HG02870 (cell line): Measurements from ENCODE around the gene CPT2.

Source experiments
- ATAC-seq: cut with Tn5 transposase; IDR thresholded peaks from one replicate; pipeline ENCODE4 v1.9.1; 2021; ENCODE audit warnings: mild to moderate bottlenecking, moderate library complexity; ENCODE audit not compliant: unreplicated experiment

Gene CPT2

DNA sequence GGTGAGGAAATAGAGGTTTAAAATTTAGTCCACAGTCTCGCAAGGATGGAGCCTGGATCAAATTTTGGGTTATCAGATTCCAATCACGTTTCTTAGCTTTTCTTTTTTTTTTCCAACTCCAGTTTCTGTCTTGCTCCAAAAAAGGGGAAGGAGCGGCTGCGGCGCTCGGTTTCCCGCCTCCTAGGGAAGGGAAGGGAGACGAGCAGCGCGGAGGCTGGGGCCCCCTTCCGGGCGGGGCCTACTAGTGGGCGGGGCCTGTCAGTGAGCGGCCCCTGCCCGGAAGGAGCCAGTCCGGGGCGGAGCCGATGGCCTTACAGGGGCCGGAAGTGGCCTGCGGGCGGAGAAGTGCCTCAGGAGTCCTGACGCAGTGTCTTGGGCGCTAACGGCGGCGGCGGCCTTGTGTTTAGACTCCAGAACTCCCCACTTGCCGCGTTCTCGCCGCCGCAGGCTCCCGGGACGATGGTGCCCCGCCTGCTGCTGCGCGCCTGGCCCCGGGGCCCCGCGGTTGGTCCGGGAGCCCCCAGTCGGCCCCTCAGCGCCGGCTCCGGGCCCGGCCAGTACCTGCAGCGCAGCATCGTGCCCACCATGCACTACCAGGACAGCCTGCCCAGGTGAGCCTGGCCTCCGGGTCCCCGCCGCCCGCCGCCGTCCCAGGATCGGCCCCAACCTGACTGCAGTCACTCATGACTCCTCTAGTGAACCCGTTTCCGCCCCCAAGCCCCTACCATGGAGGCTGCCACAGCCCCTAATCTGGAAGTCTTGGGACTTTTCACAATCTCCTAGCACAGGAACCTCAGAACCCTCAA lies at the start of gene CPT2:
TSS of gene CPT2 (plus strand) at position 340 of the 806 bp plus-strand sequence. CDS start at position 460, 120 bp downstream.
- ATAC-seq = peak; percentile 98

DNA sequence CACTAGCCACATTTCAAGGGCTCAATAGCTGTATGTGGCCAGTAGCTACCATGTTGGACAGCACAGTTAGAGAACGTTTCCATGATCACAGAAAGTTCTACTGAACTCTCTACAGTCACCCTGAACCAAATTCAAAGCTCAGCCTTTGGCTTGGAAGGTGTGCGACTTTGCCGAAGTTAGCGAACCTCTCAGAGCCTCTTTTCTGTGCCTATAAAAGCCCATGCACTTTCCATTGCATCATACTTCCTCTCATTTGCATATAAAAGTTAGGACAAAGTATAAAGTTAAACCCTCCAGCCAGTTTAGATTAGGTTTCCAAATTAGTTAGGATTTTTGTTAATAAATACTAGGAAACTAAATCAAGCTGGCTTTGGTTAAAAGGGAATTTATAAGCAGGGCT lies 49.5 kb upstream of the CPT2 start:
- ATAC-seq = no peak

DNA sequence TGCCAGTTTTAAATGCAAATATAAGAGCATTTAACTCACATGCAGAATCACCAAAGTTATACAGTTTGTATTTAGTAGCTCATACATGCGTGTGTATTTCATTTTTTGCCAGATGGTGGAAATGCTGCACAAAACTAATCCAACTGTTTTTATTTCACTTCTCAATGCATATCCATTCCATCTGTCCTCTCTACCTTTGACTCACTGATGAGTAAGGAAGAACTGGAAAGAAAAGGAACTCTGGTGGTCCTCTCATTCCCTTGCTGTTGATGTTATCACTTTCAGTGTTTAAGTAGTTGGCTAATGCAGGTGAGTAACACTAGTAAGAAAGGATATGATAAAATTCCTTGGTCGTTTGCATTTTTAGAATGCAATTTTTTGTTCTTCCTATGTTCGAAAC lies 48.5 kb upstream of the CPT2 start:
- no peak for ATAC-seq

DNA sequence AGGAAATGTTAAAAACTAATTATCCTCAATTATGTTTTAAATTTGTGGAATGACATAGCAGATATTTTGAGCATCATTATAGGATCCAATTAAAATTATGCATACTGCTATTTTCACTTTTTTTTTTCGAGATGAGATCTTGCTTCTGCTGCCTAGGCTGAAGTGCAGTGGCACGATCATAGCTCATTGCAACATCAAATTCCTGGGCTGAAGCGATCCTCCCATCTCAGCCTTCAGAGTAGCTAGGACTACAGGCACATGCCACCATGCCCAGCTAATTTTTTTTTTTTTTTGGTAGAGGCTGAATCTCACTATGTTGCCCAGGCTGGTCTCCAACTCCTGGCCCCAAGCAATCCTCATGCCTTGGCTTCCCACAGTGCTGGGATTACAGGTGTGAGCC lies 42.9 kb upstream of the CPT2 start:
- no peak for ATAC-seq

DNA sequence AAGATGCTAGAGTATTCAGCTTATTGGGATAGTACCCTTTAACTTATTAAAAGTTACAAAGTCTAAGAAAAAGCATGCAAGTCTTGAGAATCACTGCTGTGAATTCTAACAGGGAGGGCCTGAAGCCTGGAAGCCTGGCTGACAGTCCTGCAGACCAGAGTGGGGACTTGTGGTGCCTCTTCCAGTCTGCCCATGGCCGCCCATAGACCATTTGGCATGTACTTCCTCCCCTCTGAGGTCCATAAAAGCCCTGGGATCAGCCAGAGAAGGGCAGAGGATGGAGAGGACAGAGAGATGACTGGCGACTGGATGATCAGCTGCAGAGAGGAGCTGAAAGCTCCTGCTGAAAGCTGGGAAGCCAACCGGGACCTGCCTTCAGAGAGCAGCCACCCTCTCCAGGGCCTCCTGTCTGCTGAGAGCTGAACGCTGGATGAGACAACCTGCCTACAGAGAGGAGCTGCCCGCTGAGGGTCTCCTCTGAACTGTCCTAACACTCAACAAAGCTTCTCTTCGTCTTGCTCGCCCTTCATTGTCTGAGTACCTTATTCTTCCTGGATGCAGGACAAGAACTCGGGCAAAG lies 41.7 kb upstream of the CPT2 start:
- no peak for ATAC-seq

DNA sequence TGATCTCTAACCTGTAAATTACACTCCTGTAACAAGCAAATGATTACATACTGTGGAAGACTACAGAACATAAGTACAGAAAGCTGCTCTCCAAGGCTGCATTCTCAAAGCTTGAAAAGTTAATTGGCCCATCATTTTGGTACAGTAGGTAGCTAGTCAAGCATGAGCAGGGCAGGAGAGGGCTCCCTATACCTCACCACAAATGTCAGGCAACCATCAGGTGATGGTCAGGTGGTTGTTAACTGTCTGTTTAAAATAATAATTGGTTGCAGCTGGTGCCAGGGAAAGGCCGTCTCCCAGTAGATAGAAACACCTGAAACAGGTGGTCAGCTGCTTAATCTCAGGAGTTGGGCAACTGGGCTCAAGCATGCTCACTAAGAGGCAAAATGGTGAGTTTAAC lies 41.1 kb upstream of the CPT2 start:
- no peak for ATAC-seq

DNA sequence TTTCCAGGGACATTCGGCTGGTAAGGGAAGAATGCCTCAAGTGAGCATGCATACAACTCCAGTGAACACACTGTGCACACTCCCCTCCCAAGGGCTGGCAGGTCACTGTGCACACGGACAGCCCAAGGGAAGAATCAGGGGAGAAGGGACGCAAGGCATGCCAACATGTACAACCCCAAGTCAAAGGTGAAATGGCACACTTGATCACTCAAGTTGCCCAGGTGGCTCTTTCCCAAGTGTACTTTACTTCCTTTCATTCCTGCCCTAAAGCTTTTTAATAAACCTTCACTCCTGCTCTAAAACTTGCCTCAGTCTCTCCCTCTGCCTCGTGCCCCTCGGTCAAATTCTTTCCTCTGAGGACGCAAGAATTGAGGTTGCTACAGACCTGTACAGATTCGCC lies 40.7 kb upstream of the CPT2 start:
- no peak for ATAC-seq

DNA sequence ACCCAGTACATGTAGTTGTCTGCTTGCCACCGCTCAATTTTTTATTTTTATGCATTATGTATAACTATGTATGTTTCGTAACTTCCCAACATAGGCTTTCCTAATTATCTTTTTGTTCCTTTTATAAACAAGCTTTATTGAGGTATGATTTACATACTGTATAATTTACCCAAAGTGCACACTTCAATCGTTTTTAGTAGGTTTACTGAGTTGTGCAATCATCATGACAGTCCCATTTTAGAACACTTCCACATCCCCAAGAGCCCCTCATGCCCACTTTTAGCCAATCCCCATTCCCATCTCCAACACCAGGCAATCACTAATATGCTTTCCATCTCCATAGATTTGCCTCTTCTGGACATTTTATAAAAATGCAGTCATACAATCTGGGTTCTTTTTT lies 39.8 kb upstream of the CPT2 start:
- ATAC-seq = no peak

DNA sequence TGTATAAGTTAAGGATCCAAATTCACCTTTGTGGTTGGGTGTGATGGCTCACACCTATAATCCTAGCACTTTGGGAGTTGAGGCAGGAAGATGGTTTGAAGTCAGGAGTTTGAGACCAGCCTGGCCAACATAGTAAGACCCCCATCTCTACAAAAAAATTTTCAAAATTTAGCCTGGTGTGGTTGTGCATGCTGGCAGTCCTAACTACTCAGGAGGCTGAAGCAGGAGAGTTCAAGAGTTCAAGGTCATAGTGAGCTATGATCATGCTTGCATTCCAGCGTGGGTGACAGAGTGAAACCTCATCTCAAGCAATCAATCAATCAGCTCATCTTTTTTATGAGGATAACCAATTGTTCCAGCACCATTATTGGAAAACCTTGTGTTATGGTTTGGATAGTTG lies 37.7 kb upstream of the CPT2 start:
- no peak for ATAC-seq

DNA sequence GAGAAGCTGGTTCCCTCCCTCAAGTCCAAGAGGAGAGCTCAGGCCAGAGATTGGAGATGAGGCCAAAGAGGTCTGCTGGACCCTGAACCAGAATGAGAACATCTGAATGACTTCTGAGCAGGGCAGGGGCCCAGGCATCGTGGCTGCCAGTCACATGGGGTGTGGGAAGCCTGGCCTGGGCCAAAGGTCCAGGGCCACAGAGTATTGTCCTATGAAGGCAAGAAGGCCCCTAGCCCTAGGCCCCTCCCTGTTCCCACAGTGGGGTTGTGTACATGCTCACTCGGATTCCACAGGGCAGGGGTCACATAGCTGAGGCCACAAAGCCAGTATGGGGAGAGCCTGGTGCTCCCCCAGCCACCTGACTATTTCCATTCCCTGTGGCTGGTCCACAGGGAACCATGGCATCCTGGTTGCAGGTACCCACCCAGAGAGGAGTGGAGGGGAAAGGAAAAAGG lies 35.7 kb upstream of the CPT2 start:
- no peak for ATAC-seq

DNA sequence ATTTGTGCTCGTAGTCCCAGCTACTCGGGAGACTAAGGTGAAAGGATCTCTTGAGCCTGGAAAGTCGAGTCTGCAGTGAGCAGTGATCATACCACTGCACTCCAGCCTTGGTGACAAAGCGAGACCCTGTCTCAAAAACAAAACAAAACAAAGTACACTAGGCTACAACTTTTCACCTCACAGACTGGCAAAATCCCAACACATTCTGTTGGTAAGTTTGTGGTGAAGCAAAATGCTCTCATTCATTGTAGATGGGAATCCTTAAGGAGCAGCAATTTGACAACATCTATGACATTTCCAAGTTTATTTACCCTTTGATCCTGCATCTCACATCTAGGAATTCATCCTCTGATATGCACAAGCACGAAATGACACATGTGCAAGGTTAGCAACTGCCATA lies 34.0 kb upstream of the CPT2 start:
- no peak for ATAC-seq

DNA sequence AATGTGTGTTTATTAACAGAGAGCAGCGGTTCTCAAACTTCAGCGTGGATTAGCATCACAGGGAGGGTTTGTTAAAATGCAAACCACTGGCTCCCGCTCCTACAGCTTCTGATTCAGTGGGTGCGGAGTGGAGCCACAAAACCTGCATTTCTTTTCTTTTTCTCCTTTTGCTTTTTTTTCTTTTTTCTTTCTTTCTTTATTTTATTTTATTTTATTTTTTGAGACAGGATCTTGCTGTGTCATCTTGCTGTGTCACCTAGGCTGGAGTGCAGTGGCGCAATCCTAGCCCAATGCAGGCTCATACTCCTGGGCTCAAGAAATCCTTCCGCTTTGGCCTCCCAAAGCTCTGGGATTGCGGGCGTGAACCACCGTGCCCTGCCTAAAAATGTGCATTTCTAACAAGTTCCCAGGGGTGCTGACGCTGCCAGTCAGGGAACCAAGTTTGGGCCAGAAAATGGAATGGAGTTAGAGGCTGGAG lies 33.3 kb upstream of the CPT2 start:
- ATAC-seq = no peak

DNA sequence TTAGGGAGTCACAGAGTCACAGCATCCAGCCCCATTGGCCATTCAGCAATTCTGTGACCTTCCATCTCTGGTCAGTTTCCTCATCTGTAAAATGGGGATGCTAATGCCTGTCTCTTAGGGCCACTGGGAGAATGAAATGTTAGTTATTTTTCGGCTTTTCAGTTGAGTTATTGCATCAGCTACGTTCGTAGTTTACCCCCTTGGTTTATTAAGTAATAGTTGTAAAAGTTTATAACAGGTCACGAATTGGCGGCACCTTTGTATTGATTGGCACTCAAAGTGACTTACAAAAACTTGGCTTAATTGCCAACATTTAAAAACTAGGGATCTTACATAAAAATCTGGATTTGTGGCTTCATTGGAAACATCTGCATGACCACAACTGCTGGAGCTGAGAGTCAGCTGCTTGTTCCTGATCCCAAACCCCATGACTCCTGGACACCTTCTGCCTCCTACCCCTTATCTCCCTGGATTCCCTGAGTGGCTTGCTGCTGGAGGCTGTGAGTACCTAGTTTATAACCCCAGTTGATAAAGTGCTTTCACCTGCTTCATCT lies 31.1 kb upstream of the CPT2 start:
- ATAC-seq = no peak

DNA sequence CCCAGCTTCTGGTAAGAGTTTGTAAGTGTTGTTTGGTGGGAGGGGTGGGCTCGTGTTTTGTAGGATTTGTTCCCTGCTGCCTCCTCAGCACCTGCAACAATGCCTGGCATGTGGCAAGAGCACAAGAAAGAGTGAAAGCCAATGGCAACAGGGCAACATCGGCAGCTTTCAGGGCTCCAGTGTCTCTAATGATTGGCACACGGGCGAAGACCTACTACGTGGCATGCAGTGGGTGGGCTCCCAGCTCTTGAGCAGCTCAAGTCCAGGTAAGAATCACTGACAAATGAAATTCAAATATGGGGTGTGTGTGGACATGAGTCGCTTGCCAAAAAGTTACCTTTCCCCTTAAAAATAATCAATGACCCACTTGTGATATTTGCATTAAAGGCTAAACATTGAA lies 30.3 kb upstream of the CPT2 start:
- ATAC-seq = no peak

DNA sequence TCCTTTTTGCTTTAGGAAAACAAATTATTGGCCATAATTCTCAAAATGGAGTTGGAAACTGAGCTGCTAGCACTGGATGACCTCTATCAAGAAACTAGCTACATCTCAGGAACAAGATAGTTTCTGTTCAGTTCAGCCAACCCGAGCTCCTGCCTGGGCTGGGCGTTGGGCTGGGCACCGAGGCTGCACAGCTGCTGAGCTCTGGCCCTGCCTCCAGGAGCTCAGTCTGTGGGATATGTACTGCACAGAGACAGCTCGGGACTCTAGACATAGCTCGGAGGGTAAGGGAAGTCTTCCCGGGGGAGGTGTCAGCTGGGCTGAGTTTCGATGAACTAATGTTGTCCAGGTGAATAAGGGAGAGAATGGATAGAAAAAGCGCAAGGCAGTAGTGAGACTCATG lies 29.7 kb upstream of the CPT2 start:
- no peak for ATAC-seq

DNA sequence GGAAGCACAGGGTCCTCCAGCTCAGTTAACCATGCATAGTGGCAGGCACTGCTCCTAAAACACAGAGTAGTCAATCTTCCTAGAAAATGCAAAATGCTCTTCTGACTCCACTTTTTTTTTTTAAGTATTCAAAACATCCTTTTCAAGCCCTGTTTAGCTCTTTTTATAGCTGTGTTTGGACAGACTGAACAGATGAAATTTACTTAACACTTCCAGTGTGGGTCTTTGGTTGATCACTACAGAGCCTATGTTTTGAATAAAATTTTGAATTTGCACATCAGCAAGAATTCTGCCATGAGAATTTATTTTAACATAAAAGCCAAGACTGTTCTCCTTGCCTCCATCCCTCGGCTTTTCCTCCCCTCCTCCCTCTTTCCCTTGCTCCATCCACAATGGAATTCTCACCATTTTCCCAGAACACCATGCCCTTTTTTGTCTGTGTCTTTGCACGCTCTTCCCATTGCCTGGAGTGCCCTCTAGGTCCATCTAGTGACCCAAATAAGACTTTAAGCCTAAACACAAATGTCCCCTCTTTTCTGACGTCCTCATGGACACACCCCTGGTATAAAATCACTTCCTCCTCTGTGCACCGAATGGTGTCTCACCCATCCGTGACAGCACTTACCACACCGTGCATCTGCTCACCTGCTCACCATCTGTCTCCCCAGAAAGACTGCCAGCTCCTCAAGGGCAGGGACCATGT lies 24.0 kb upstream of the CPT2 start:
- no peak for ATAC-seq

DNA sequence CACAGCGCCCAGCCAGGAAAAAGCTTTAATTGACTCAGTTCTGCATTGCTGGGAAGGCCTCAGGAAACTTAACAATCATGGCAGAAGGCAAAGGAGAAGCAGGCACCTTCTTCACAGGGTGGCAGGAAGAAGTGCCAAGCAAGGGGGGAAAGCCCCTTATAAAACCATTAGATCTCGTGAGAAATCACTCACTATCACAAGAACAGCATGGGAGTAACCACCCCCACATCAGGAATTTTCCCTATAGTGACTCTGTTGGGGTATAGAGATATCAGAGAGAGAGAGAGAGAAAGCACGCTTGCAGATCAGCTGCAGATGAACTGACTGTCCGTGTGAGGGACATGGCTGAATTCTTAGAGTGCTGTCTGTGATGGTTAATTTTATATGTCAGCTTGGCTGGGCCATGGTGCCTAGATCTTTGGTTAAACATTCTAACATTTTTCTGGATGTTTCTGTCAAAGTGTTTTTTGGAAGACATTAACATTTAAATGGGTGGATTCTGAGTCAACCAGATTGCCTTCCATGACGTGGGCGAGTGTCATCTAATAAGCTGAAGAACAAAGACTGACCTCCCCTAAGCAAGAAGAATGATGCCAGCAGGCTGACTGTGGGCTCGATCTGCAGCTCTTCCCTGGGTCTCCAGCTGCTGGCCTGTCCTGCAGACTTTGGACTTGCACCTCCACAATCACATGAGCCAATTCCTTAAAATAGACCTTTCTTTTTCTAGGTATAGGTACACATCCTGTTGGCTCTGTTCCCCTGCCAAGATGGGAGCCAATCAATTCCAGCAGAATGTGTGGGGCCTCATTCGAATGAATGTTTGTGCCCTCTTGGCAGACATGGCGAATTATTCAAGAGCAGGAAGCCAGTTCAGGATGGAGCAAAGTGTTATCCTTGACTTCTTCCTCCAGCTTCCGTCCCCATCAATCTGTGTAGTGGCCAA lies 21.4 kb upstream of the CPT2 start:
- no peak for ATAC-seq

DNA sequence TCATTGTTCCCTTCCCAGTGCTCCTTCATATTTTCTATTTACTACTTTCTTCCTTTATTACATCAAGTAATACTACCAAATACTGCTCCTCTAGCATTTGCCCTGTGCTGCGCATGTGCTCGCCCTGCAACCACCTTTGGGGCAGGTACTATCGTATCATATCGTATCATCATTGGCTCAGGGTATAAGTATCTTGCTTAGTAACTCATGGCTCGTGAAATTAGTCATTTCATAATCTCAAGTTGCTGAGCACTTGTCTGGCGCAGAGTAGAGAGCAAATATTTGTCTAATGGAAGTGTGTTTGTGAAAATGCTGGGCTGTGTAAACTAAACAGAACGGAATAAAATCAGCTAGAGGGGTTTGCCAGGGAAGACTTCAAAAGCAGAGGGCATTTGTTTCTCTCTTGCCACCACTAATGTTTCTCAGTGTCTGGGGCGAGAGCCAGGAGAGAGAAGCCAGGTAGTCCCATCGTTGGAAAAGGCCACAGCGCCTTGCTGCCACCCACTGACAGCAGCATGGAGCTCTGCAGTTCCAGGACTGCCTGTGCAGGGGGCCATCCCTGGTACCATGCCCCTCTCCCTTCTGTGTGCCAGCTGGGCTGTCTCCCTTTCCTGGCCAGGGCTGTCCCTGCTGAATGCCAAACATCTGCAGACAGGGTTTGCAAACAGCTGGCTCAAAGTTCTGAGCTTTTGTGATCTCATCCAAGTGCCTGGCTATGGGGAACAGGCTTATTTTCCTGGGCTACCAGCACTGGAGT lies 20.0 kb upstream of the CPT2 start:
- ATAC-seq = no peak

DNA sequence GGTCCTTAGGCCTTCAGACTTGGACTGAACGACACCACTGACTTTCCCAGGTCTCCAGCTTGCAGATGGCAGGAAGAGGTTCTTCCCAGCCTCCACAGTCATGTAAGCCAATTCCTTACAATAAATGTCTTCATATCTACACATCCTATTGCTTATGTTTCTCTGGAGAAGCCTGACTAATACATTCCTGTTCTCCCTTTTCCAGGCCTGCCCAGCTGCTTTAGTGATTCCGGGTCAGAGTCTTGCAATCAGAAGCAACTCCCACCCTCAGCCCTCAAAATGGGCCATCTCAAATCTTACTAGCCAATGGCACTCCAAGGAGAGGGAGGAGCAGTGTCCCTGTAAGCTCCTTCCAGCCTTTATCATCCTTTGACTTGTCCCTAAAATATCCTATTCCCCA lies 16.4 kb upstream of the CPT2 start:
- no peak for ATAC-seq

DNA sequence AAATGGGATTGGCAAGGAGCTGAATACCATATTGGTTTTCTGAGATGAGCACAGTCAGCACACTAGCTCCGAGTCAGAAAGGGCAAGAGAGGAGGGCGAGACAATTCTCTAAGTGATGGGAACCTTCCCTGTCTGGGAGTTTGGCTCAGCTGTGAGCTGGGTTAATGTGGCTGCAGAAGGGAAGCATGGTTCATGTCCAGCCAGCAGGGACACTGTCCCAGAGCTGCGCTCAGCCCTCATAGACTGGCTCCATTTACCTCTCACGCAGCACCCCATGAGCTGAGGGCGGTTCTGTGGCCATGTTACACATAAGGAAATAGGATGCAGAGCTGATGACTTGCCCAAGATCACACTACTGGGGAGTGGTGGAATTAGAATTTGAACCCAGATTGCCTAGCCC lies 15.7 kb upstream of the CPT2 start:
- ATAC-seq = no peak
